DOHH2 (cell line): ENCODE measurements around the gene CTTN.

Experiments used
- CTCF ChIP-seq: fragments of 200-600 bp; sonication (generic); IDR thresholded peaks from one replicate; pipeline ENCODE4 v1.5.1; 2014; ENCODE audit warnings: antibody characterized with exemption, mild to moderate bottlenecking, low read depth, low read length; ENCODE audit not compliant: poor library complexity, severe bottlenecking
- EZH2phosphoT487 ChIP-seq: fragments of 200-600 bp; sonication (generic); IDR thresholded peaks from 2 replicates; pipeline ENCODE4 v1.6.1; 2017; ENCODE audit warnings: borderline replicate concordance, mild to moderate bottlenecking, antibody characterized with exemption, low read length, moderate library complexity, mixed read lengths

- TF ChIP-seq CTCF: no peak
- no peak for TF ChIP-seq EZH2phosphoT487
Observed at GRCh38 chr11:70420008-70420464, 21.7 kb downstream of the CTTN start.
